CD4-positive, alpha-beta memory T cell (primary cell): ENCODE results near the gene GAB4. TPM values are rescaled to one million over a fixed set of nuclear protein-coding genes. Genes with fewer than 3 reads are reported as not detected.
"Not testable (repeated sequence)": the region's sequence is repeated elsewhere in the genome, so short reads cannot be mapped to it uniquely, and the experiment has no call there.

Experiments used
- CTCF ChIA-PET: fragments of 350-600 bp; sonication (Branson Sonifier 250); formaldehyde crosslinking; loops from one replicate; lab custom pipeline; 2021; ENCODE audit warnings: inconsistent platforms; ENCODE audit not compliant: partially characterized antibody; lab: Charles Lee
- POLR2A ChIA-PET: fragments of 350-600 bp; sonication (Branson Sonifier 250); formaldehyde crosslinking; loops from one replicate; lab custom pipeline; 2021; ENCODE audit not compliant: partially characterized antibody; lab: Charles Lee
- DNase-seq, 5 donors: peaks; one replicate each; pipeline versions ENCODE4 v3.0.0 to v3.0.0-alpha.2; 2020 to 2022; ENCODE audit warnings: mixed read lengths in 1 of 5
- H3K27ac ChIP-seq: one replicate; pipeline ENCODE4 v1.7.0; 2013; ENCODE audit warnings: low read depth, low read length
- H3K27me3 ChIP-seq: 2 replicates; pipeline ENCODE4 v1.7.0; 2013; ENCODE audit warnings: mild to moderate bottlenecking, low read length, moderate library complexity; ENCODE audit not compliant: insufficient read depth
- H3K36me3 ChIP-seq: 2 replicates; pipeline ENCODE4 v1.7.0; 2013; ENCODE audit warnings: mild to moderate bottlenecking, low read length, moderate library complexity; ENCODE audit not compliant: insufficient read depth
- H3K4me1 ChIP-seq: 2 replicates; pipeline ENCODE4 v1.7.0; 2013; ENCODE audit warnings: mild to moderate bottlenecking, low read length, moderate library complexity; ENCODE audit not compliant: insufficient read depth
- H3K4me3 ChIP-seq, 2 donors: one replicate each; pipeline ENCODE4 v1.7.0; 2013; ENCODE audit warnings: low read length in 2 of 2, mild to moderate bottlenecking in 1 of 2
- H3K9me3 ChIP-seq, 2 donors: one replicate each; pipeline ENCODE4 v1.7.0; 2013; ENCODE audit warnings: low read length in 2 of 2, control low read depth in 1 of 2; ENCODE audit not compliant: control insufficient read depth in 1 of 2
- H3K27ac Mint-ChIP-seq, 7 donors: one replicate each; pipeline ENCODE4 v1.8.0; 2020 to 2021; ENCODE audit warnings: mixed read lengths in 7 of 7, mild to moderate bottlenecking in 6 of 7, inconsistent platforms in 3 of 7, moderate library complexity in 3 of 7
- H3K27me3 Mint-ChIP-seq, 2 donors: one replicate each; pipeline ENCODE4 v1.8.0; 2020 to 2021; ENCODE audit warnings: mixed read lengths in 2 of 2
- H3K36me3 Mint-ChIP-seq, 2 donors: one replicate each; pipeline ENCODE4 v1.8.0; 2020 to 2021; ENCODE audit warnings: mixed read lengths in 2 of 2, inconsistent platforms in 1 of 2, mild to moderate bottlenecking in 1 of 2
- H3K4me1 Mint-ChIP-seq, 4 donors: one replicate each; pipeline ENCODE4 v1.8.0; 2020 to 2021; ENCODE audit warnings: mixed read lengths in 4 of 4, mild to moderate bottlenecking in 1 of 4
- H3K4me3 Mint-ChIP-seq, 8 donors: one replicate each; pipeline ENCODE4 v1.8.0; 2020 to 2021; ENCODE audit warnings: mixed read lengths in 8 of 8, mild to moderate bottlenecking in 7 of 8, moderate library complexity in 6 of 8, inconsistent platforms in 3 of 8
- H3K9me3 Mint-ChIP-seq, 8 donors: one replicate each; pipeline ENCODE4 v1.8.0; 2020 to 2021; ENCODE audit warnings: mixed read lengths in 8 of 8, mild to moderate bottlenecking in 5 of 8, inconsistent platforms in 3 of 8, moderate library complexity in 1 of 8
- intact Hi-C: fragments of 100-400 bp; cut with micrococcal nuclease; formaldehyde crosslinking; loops from one replicate; pipeline ENCODE4 v1.15.1; 2023
- polyA plus RNA-seq, 2 donors: library from polyadenylated mRNA; unstranded; fragments of 300-500 nt; fragmentation: Illumina TruSeq; gene quantifications; one replicate each; pipeline ENCODE4 v1.2.3, GENCODE V29; 2021
- total RNA-seq, 2 experiments: library from RNA; stranded (reverse); gene quantifications; one replicate each; pipeline ENCODE4 v1.2.3, GENCODE V29; 2021

The GAB4 gene
- total and polyA plus RNA-seq, 4 experiments from 2014 or later, result not detected

- ChIA-PET POLR2A (no interaction called here), CTCF (no interaction called here)
- no peaks in the 10 kb centered on the region for H3K4me1 ChIP-seq
- H3K9me3 ChIP-seq, result no peaks in the 10 kb centered on the region
- no peaks in the 10 kb centered on the region for H3K4me1 Mint-ChIP-seq
- H3K4me3 ChIP-seq, result no peak overlapping the region
- H3K27ac ChIP-seq, result no peak overlapping the region
- H3K27me3 ChIP-seq, result no peaks in the 10 kb centered on the region
- H3K36me3 ChIP-seq, result no peaks in the 10 kb centered on the region
- peaks cover 0 to 2% (median 0%) of the 10 kb centered on the region in 8 donors for H3K9me3 Mint-ChIP-seq
- intact Hi-C loops, result no loop called here
- H3K36me3 Mint-ChIP-seq, result no peaks in the 10 kb centered on the region
- no peak overlapping the region for H3K4me3 Mint-ChIP-seq
- no peak overlapping the region for H3K27ac Mint-ChIP-seq
- peaks cover 2 to 18% of the 10 kb centered on the region in 2 donors for H3K27me3 Mint-ChIP-seq
- no peak for DNase-seq
These were observed 70.2 kb downstream of the GAB4 start for GRCh38 chr22:16937811-16938210.

GRCh38 chr22:16937209-16937608 is 70.8 kb downstream of the GAB4 start:
- H3K36me3 ChIP-seq, H3K27me3 ChIP-seq, H3K4me3 Mint-ChIP-seq, H3K27ac ChIP-seq, intact Hi-C loops, DNase-seq, CTCF ChIA-PET, H3K9me3 Mint-ChIP-seq, H3K4me1 ChIP-seq, H3K27ac Mint-ChIP-seq, H3K36me3 Mint-ChIP-seq, H3K4me3 ChIP-seq, H3K9me3 ChIP-seq, POLR2A ChIA-PET, H3K4me1 Mint-ChIP-seq: not testable (repeated sequence)
- H3K27me3 Mint-ChIP-seq, result peaks cover 6 to 19% of the 10 kb centered on the region in 2 donors

- POLR2A ChIA-PET, result no interaction called here
- DNase-seq, result no peak
- no peaks in the 10 kb centered on the region for H3K27me3 ChIP-seq
These were observed 71.4 kb downstream of the GAB4 start for GRCh38 chr22:16936625-16937024.

GRCh38 chr22:16935209-16935608 is 72.8 kb downstream of the GAB4 start:
- CTCF ChIA-PET, result no interaction called here
- Histone ChIP-seq H3K9me3 (no peaks in the 10 kb centered on the region), H3K27ac (no peak overlapping the region), H3K27me3 (no peaks in the 10 kb centered on the region), H3K36me3 (no peaks in the 10 kb centered on the region), H3K4me3 (no peak overlapping the region), H3K4me1 (no peaks in the 10 kb centered on the region)
- H3K9me3 Mint-ChIP-seq, result peaks cover 0 to 2% (median 0%) of the 10 kb centered on the region in 8 donors
- no peaks in the 10 kb centered on the region for H3K36me3 Mint-ChIP-seq
- H3K4me1 Mint-ChIP-seq, result no peaks in the 10 kb centered on the region
- intact Hi-C loops, result no loop called here
- no peak for DNase-seq
- POLR2A ChIA-PET, result no interaction called here
- no peak overlapping the region for H3K4me3 Mint-ChIP-seq
- H3K27ac Mint-ChIP-seq, result no peak overlapping the region
- peaks cover 10 to 18% of the 10 kb centered on the region in 2 donors for H3K27me3 Mint-ChIP-seq

More at GRCh38 chr22:16936625-16937024, 71.4 kb downstream of the GAB4 start:
- Mint-ChIP-seq H3K27me3 (peaks cover 7 to 16% of the 10 kb centered on the region in 2 donors), H3K9me3 (peaks cover 0 to 2% (median 0%) of the 10 kb centered on the region in 8 donors), H3K27ac (no peak overlapping the region), H3K4me3 (no peak overlapping the region), H3K36me3 (no peaks in the 10 kb centered on the region), H3K4me1 (no peaks in the 10 kb centered on the region)
- H3K36me3 ChIP-seq, result no peaks in the 10 kb centered on the region
- intact Hi-C loops, result no loop called here
- H3K9me3 ChIP-seq, result no peaks in the 10 kb centered on the region
- H3K4me3 ChIP-seq, result no peak overlapping the region
- CTCF ChIA-PET, result no interaction called here
- no peak overlapping the region for H3K27ac ChIP-seq
- no peaks in the 10 kb centered on the region for H3K4me1 ChIP-seq

GRCh38 chr22:16933291-16934282 is 74.4 kb downstream of the GAB4 start:
- Mint-ChIP-seq H3K27me3 (peaks cover 17 to 23% of the 10 kb centered on the region in 2 donors), H3K9me3 (no peaks in the 10 kb centered on the region), H3K27ac (no peak overlapping the region), H3K4me3 (no peak overlapping the region), H3K36me3 (no peaks in the 10 kb centered on the region), H3K4me1 (no peaks in the 10 kb centered on the region)
- Histone ChIP-seq H3K27ac (no peak overlapping the region), H3K4me1 (no peaks in the 10 kb centered on the region), H3K27me3 (peaks cover 5% of the 10 kb centered on the region), H3K36me3 (no peaks in the 10 kb centered on the region), H3K4me3 (no peak overlapping the region), H3K9me3 (no peaks in the 10 kb centered on the region)
- POLR2A ChIA-PET, result no interaction called here
- CTCF ChIA-PET, result no interaction called here
- intact Hi-C loops, result no loop called here
- no peak for DNase-seq

GRCh38 chr22:16932577-16932976 is 75.4 kb downstream of the GAB4 start:
- no peak overlapping the region for H3K4me3 ChIP-seq
- intact Hi-C loops, result no loop called here
- no peaks in the 10 kb centered on the region for H3K4me1 Mint-ChIP-seq
- ChIA-PET POLR2A (no interaction called here), CTCF (no interaction called here)
- no peak overlapping the region for H3K27ac Mint-ChIP-seq
- no peaks in the 10 kb centered on the region for H3K36me3 ChIP-seq
- H3K4me1 ChIP-seq, result no peaks in the 10 kb centered on the region
- H3K27me3 ChIP-seq, result peaks cover 5% of the 10 kb centered on the region
- no peaks in the 10 kb centered on the region for H3K9me3 Mint-ChIP-seq
- H3K4me3 Mint-ChIP-seq, result no peak overlapping the region
- no peak for DNase-seq
- no peak overlapping the region for H3K27ac ChIP-seq
- no peaks in the 10 kb centered on the region for H3K36me3 Mint-ChIP-seq
- peaks cover 17 to 29% of the 10 kb centered on the region in 2 donors for H3K27me3 Mint-ChIP-seq
- H3K9me3 ChIP-seq, result no peaks in the 10 kb centered on the region

- POLR2A ChIA-PET, result no interaction called here
- CTCF ChIA-PET, result interaction anchor here (1.1 kb wide), 1 partner anchor 8 kb away, joined by 5 read pairs; no protein-coding TSS in a partner anchor
- H3K27me3 Mint-ChIP-seq, result peaks cover 16 to 24% of the 10 kb centered on the region in 2 donors
These were observed 82.5 kb downstream of the GAB4 start for GRCh38 chr22:16925407-16925966.

More at GRCh38 chr22:16925407-16925966, 82.5 kb downstream of the GAB4 start:
- peaks cover 5% of the 10 kb centered on the region for H3K27me3 ChIP-seq
- H3K27ac ChIP-seq, result no peak overlapping the region
- H3K4me1 ChIP-seq, result no peaks in the 10 kb centered on the region
- H3K9me3 Mint-ChIP-seq, result no peaks in the 10 kb centered on the region
- intact Hi-C loops, result no loop called here
- H3K4me3 Mint-ChIP-seq, result no peak overlapping the region
- H3K4me3 ChIP-seq, result no peak overlapping the region
- no peaks in the 10 kb centered on the region for H3K4me1 Mint-ChIP-seq
- no peak overlapping the region for H3K27ac Mint-ChIP-seq
- no peaks in the 10 kb centered on the region for H3K36me3 ChIP-seq
- DNase-seq, result no peak
- H3K9me3 ChIP-seq, result no peaks in the 10 kb centered on the region
- no peaks in the 10 kb centered on the region for H3K36me3 Mint-ChIP-seq
